Measurements from ENCODE around the gene PAXX. TPM values are rescaled to one million over a fixed set of nuclear protein-coding genes. Genes with fewer than 3 reads are reported as not detected.
A peak's percentile ranks its signal among the peaks of the same experiment; 100 is the strongest.

PAXX gene
- total RNA-seq, 1 experiment from 2014 or later: 113 TPM

- no TSS peak for BruUV-seq (replicated peaks)
- H3K4me2 ChIP-seq (ENCODE audit: low read length): no peak overlapping the region
- H4K20me1 ChIP-seq (ENCODE audit: low read length): no peaks in the 10 kb centered on the region
- H3K27me3 ChIP-seq (ENCODE audit: low read length): no peaks in the 10 kb centered on the region
- no peaks in the 10 kb centered on the region for H3K36me3 ChIP-seq (ENCODE audit: low read depth, low read length)
- POLR2A ChIA-PET (ENCODE audit: unreplicated experiment): no interaction called here
- CTCF ChIA-PET: interaction anchor here (0.6 kb wide), 1 partner anchor 102 kb away, joined by 5 read pairs; no protein-coding TSS in a partner anchor
- H3K9me3 ChIP-seq (ENCODE audit: low read length): no peaks in the 10 kb centered on the region
- intact Hi-C loops (cut with micrococcal nuclease): loop anchor here (5.0 kb wide), 1 partner anchor 123 kb away; no protein-coding TSS in a partner anchor
- ATAC-seq (no peak), DNase-seq (no peak)
- no peaks in the 10 kb centered on the region for H3K9me2 ChIP-seq (replicated peaks; ENCODE audit: low read length)
- H3K4me1 ChIP-seq (ENCODE audit: insufficient read depth, low read length): peaks cover 17% of the 10 kb centered on the region; the same call in 1 of the 2 replicates
- no peak for TF ChIP-seq CTCF (conservative IDR thresholded peaks at IDR 0.05; ENCODE audit: low read depth, low read length)
- TF ChIP-seq EZH2phosphoT487 (IDR thresholded peaks at IDR 0.05; ENCODE audit: borderline replicate concordance, low read length): no peak
- no peak for TF ChIP-seq EZH2 (IDR thresholded peaks at IDR 0.05; ENCODE audit: low read length, unreplicated experiment)
- H3K4me3 ChIP-seq (ENCODE audit: low read length): no peak overlapping the region
- H3K9ac ChIP-seq (ENCODE audit: low read length): no peak overlapping the region
- peaks cover 12% of the 10 kb centered on the region; the same call in 1 of the 2 replicates for H3K79me2 ChIP-seq (ENCODE audit: low read length)
- H2AFZ ChIP-seq (ENCODE audit: low read length): no peak overlapping the region
- H3F3A ChIP-seq (ENCODE audit: low read length, unreplicated experiment): no peaks in the 10 kb centered on the region
- no peak overlapping the region for H3K27ac ChIP-seq (ENCODE audit: low read length)
Measured at GRCh38 chr9:137025517-137025966, 33.3 kb downstream of the PAXX start.

DNA sequence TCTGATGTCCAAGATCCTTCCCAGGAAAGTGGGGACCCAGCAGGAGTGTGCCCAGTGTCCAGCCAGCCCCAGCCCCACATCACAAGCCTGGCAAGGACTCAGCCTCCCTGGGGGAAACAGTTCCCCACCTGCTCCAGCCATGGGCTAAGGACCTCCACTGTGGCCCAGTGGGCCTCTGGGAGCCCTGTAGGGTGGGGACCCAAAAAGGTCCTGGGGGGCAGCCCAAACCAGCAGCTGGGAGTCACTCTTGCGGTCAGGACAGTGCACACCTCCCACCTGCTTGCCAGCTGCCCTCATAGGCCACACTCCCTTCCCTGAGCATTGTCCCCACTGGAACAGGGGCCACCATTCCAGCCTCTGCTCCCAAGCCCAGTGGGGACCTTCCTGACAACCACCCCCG, 34.2 kb downstream of the PAXX start:
- H3K4me2 ChIP-seq (ENCODE audit: low read length): peak overlapping the region; percentile 80; the same call in 1 of the 2 replicates
- peaks cover 12% of the 10 kb centered on the region; the same call in 1 of the 2 replicates for H3K79me2 ChIP-seq (ENCODE audit: low read length)
- no peak overlapping the region for H2AFZ ChIP-seq (ENCODE audit: low read length)
- H3K9me3 ChIP-seq (ENCODE audit: low read length): no peaks in the 10 kb centered on the region
- POLR2A ChIA-PET (ENCODE audit: unreplicated experiment): no interaction called here
- intact Hi-C loops (cut with micrococcal nuclease): loop anchor here (5.0 kb wide), 1 partner anchor 124 kb away; no protein-coding TSS in a partner anchor
- H3K4me1 ChIP-seq (ENCODE audit: insufficient read depth, low read length): peaks cover 17% of the 10 kb centered on the region; the same call in 1 of the 2 replicates
- no peak overlapping the region for H3K4me3 ChIP-seq (ENCODE audit: low read length)
- H3K36me3 ChIP-seq (ENCODE audit: low read depth, low read length): no peaks in the 10 kb centered on the region
- H3K9ac ChIP-seq (ENCODE audit: low read length): no peak overlapping the region
- no peaks in the 10 kb centered on the region for H3F3A ChIP-seq (ENCODE audit: low read length, unreplicated experiment)
- no peak for TF ChIP-seq EZH2 (IDR thresholded peaks at IDR 0.05; ENCODE audit: low read length, unreplicated experiment)
- no peak for TF ChIP-seq CTCF (conservative IDR thresholded peaks at IDR 0.05; ENCODE audit: low read depth, low read length)
- no peak for TF ChIP-seq EZH2phosphoT487 (IDR thresholded peaks at IDR 0.05; ENCODE audit: borderline replicate concordance, low read length)
- no peak for DNase-seq
- BruUV-seq (replicated peaks): TSS peak; percentile 27
- CTCF ChIA-PET: interaction anchor here (0.6 kb wide), 1 partner anchor 101 kb away, joined by 5 read pairs; no protein-coding TSS in a partner anchor
- no peaks in the 10 kb centered on the region for H3K27me3 ChIP-seq (ENCODE audit: low read length)
- no peak for ATAC-seq
- no peaks in the 10 kb centered on the region for H3K9me2 ChIP-seq (replicated peaks; ENCODE audit: low read length)
- no peaks in the 10 kb centered on the region for H4K20me1 ChIP-seq (ENCODE audit: low read length)
- H3K27ac ChIP-seq (ENCODE audit: low read length): no peak overlapping the region

GRCh38 chr9:137026828-137027227, 34.6 kb downstream of the PAXX start:
- H3K4me2 ChIP-seq (ENCODE audit: low read length): peak overlapping the region; percentile 80
- no peaks in the 10 kb centered on the region for H3K36me3 ChIP-seq (ENCODE audit: low read depth, low read length)
- no peak overlapping the region for H3K9ac ChIP-seq (ENCODE audit: low read length)
- POLR2A ChIA-PET (ENCODE audit: unreplicated experiment): no interaction called here
- intact Hi-C loops (cut with micrococcal nuclease): loop anchor here (5.0 kb wide), 1 partner anchor 125 kb away; no protein-coding TSS in a partner anchor
- peaks cover 17% of the 10 kb centered on the region; the same call in 1 of the 2 replicates for H3K4me1 ChIP-seq (ENCODE audit: insufficient read depth, low read length)
- ATAC-seq: no peak
- H3K27ac ChIP-seq (ENCODE audit: low read length): no peak overlapping the region
- no peak overlapping the region for H2AFZ ChIP-seq (ENCODE audit: low read length)
- no peaks in the 10 kb centered on the region for H4K20me1 ChIP-seq (ENCODE audit: low read length)
- DNase-seq: no peak
- H3F3A ChIP-seq (ENCODE audit: low read length, unreplicated experiment): no peaks in the 10 kb centered on the region
- CTCF ChIA-PET: no interaction called here
- H3K4me3 ChIP-seq (ENCODE audit: low read length): peak overlapping the region; percentile 65
- H3K79me2 ChIP-seq (ENCODE audit: low read length): peaks cover 12% of the 10 kb centered on the region; the same call in 1 of the 2 replicates
- H3K9me2 ChIP-seq (replicated peaks; ENCODE audit: low read length): no peaks in the 10 kb centered on the region
- BruUV-seq (replicated peaks): no TSS peak
- H3K27me3 ChIP-seq (ENCODE audit: low read length): no peaks in the 10 kb centered on the region
- TF ChIP-seq CTCF (conservative IDR thresholded peaks at IDR 0.05; ENCODE audit: low read depth, low read length) (no peak), EZH2phosphoT487 (IDR thresholded peaks at IDR 0.05; ENCODE audit: borderline replicate concordance, low read length) (no peak), EZH2 (IDR thresholded peaks at IDR 0.05; ENCODE audit: low read length, unreplicated experiment) (no peak)
- no peaks in the 10 kb centered on the region for H3K9me3 ChIP-seq (ENCODE audit: low read length)
